HL-60 (cell line): ENCODE results near the gene TBC1D23.

Experiments
- DNase-seq, 2 experiments: peaks; one replicate each; pipeline ENCODE4 v3.0.0-alpha.2; 2010 to 2020; ENCODE audit warnings: low read depth in 1 of 2, low spot score in 1 of 2
- H3K27ac ChIP-seq: fragments of 250-450 bp; sonication (Bioruptor Pico); replicated peaks from 2 replicates; pipeline ENCODE4 v1.5.1; 2020; ENCODE audit warnings: mild to moderate bottlenecking, moderate library complexity
- H3K27me3 ChIP-seq: fragments of 250-450 bp; sonication (Bioruptor Pico); 2 replicates; pipeline ENCODE4 v1.5.1; 2021; ENCODE audit warnings: mild to moderate bottlenecking, moderate library complexity; ENCODE audit not compliant: insufficient read depth, poor library complexity, severe bottlenecking
- H3K4me3 ChIP-seq: replicated peaks from 2 replicates; pipeline ENCODE4 v1.5.1; 2011; ENCODE audit warnings: mild to moderate bottlenecking, control low read depth, low read length; ENCODE audit not compliant: insufficient read depth
- CTCF ChIP-seq: IDR thresholded peaks from one replicate; pipeline ENCODE4 v1.5.1; 2011; ENCODE audit warnings: low read length, control low read depth, inconsistent platforms; ENCODE audit not compliant: insufficient read depth
- GABPA ChIP-seq: IDR thresholded peaks from 2 replicates; pipeline ENCODE4 v1.6.1; 2012; ENCODE audit warnings: low read depth
- POLR2AphosphoS5 ChIP-seq: IDR thresholded peaks from 2 replicates; pipeline ENCODE4 v1.6.1; 2012; ENCODE audit warnings: low read depth
- REST ChIP-seq: IDR thresholded peaks from 2 replicates; pipeline ENCODE4 v1.6.1; 2012; ENCODE audit warnings: low read depth; ENCODE audit not compliant: insufficient replicate concordance
- SPI1 ChIP-seq: IDR thresholded peaks from 2 replicates; pipeline ENCODE4 v1.6.1; 2012; ENCODE audit warnings: low read depth, mild to moderate bottlenecking, borderline replicate concordance

Gene TBC1D23

GRCh38 chr3:100366424-100366823 is 105.6 kb downstream of the TBC1D23 start:
- Histone ChIP-seq H3K27ac (no peak overlapping the region), H3K27me3 (no peaks in the 10 kb centered on the region), H3K4me3 (no peak overlapping the region)
- DNase-seq, result no peak
- TF ChIP-seq GABPA (no peak), CTCF (no peak), SPI1 (no peak), POLR2AphosphoS5 (no peak), REST (no peak)

- TF ChIP-seq CTCF (no peak), GABPA (no peak), SPI1 (no peak), POLR2AphosphoS5 (no peak), REST (no peak)
- no peak overlapping the region for H3K27ac ChIP-seq
- H3K4me3 ChIP-seq, result no peak overlapping the region
- H3K27me3 ChIP-seq, result no peaks in the 10 kb centered on the region
- no peak for DNase-seq
These were observed 107.6 kb downstream of the TBC1D23 start for GRCh38 chr3:100368441-100368840.

- H3K27ac ChIP-seq, result no peak overlapping the region
- TF ChIP-seq POLR2AphosphoS5, result no peak
- no peak for TF ChIP-seq CTCF
- no peak for TF ChIP-seq GABPA
- TF ChIP-seq REST, result no peak
- no peak for TF ChIP-seq SPI1
- no peaks in the 10 kb centered on the region for H3K27me3 ChIP-seq
- no peak for DNase-seq
- H3K4me3 ChIP-seq, result no peak overlapping the region
These were observed 110.0 kb downstream of the TBC1D23 start for GRCh38 chr3:100370756-100371155.
